ENCODE measurements around the gene KCNJ14.

DNA sequence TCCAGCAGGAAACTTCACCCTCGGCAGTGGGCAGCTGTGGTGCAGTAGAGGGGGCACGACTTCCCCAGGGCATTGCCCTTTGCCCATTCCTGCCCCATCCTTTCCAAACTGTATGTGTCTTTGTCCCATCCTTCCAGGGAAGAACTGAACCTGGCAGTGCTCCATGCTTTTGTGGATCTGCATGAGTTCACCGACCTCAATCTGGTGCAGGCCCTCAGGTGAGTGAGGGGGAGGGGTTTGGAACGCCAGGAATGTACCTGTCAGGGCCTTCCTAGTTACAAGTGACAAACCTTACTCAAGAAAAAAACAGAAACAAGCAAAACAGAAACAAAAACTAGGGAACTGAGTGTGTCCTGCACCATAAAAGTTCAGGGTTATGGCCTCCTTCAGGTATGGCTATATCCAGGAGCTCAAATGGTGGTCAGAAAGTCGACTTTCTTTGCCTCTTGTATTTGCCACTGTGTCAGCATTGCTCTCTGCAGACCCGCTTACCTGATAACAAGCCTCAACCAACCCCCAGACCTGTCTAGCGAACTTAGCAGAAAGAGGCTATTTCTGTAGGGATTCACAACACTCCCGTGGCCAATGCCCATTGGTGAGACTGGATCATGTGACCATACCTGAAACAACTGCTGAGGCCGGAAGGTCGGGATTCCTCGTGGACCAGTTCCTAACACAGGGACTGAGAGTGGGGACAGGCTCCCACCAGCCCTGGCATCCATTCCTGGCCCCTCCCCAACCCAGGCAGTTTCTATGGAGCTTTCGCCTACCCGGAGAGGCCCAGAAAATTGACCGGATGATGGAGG, 18.0 kb downstream of the KCNJ14 start:
- TF ChIP-seq, protein P1, sequence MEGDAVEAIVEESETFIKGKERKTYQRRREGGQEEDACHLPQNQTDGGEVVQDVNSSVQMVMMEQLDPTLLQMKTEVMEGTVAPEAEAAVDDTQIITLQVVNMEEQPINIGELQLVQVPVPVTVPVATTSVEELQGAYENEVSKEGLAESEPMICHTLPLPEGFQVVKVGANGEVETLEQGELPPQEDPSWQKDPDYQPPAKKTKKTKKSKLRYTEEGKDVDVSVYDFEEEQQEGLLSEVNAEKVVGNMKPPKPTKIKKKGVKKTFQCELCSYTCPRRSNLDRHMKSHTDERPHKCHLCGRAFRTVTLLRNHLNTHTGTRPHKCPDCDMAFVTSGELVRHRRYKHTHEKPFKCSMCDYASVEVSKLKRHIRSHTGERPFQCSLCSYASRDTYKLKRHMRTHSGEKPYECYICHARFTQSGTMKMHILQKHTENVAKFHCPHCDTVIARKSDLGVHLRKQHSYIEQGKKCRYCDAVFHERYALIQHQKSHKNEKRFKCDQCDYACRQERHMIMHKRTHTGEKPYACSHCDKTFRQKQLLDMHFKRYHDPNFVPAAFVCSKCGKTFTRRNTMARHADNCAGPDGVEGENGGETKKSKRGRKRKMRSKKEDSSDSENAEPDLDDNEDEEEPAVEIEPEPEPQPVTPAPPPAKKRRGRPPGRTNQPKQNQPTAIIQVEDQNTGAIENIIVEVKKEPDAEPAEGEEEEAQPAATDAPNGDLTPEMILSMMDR (IDR thresholded peaks at IDR 0.05) = no peak
- no peak for TF ChIP-seq POLR2A (IDR thresholded peaks at IDR 0.05)

Data from heart left ventricle (tissue), 13 donors.